GM18526 (cell line): ENCODE measurements around the gene ASCC3.

Source experiments
- POLR2A ChIP-seq: IDR thresholded peaks from 3 replicates; pipeline ENCODE4 v1.6.1; 2011; ENCODE audit not compliant: insufficient read length; ENCODE audit errors: extremely low read depth

Gene ASCC3

DNA sequence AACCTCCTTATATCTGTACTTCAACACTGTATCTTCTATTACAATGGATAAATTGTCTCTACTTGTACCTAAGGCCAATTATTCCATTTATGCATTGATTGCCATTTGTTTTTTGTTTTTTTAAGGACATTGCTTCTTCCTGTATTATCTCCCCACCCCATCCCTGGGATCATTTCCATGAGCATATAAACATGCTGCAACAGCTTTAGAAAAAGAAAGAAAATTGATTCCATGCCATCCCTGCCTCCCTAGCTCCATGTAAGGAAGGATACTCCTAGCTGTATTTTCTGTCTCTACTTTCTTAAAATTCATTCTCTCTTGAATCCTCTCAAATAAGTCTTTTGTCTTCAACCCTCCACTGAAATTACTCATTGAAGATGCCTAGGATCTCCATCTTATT is 314.6 kb downstream of the ASCC3 start:
- no peak for TF ChIP-seq POLR2A

DNA sequence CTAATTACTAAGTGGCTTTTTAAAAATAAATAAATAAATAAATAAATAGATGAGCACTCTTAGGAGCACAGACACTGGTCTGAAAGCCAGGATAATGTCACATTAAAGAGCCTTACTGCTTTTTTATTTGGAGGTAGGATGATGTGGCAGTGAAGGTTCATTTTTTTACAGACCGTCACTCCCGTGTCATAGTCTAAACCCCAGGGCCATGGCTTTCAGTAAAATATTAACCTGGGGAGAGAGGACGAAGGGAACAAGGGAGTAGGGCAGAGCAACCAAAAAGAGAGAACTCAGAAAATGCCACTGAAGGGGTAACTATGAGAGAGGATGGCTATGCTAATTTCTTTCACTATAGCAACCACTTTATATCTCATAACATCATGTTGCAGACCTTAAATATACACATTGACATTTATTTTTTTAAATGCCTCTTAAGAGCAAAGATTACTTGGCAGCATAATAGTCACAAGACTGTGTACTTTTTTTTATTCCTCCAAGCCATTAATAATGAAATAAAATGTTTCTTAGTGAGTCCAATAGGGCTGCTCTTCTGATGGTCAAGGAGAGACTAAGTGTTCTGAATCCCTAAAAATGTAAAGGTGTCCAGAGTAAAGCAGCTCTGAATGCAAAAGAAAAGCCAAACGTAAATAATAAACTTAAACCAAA is 315.6 kb downstream of the ASCC3 start:
- TF ChIP-seq POLR2A, result no peak

DNA sequence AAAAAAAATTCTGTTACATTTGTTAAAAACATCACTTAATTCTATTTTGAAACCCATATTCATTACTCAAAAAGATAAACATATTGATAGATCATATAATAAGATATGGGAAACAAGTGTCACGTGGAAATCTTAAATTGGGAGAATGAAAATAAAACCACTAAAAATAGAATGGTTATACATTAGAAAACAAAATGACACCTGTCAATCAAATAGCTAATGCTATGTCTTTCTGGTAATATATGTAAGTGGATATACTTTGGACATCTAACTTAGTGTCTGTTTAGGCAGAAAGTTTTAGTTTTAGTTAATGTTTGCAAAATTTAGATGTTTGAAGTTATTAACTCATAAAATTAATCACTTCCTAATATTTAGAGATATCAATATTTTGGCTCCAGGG is 321.3 kb downstream of the ASCC3 start:
- TF ChIP-seq POLR2A, result no peak

DNA sequence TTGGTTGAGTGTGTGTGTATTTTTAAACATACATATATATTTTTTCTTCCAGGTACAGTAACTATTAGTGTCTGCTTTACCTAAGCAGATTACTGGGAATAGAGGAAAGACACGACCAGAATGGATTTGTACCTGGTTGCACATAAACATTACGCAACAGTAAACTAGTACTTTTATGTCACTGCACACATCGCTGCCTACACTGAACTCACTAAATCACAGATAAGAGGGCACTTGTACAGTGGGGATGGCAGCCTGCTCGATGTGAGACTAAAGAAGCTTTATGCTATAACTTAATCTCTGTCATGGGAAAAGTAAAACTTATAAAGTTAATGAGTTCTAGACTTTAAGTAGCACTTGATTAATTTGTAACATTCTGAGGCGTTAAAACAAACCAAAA is 326.9 kb downstream of the ASCC3 start:
- TF ChIP-seq POLR2A, result no peak

GRCh38 chr6:100553243-100553642 is 327.9 kb downstream of the ASCC3 start:
- TF ChIP-seq POLR2A, result no peak

GRCh38 chr6:100549406-100550167 is 331.5 kb downstream of the ASCC3 start:
- TF ChIP-seq POLR2A, result no peak

DNA sequence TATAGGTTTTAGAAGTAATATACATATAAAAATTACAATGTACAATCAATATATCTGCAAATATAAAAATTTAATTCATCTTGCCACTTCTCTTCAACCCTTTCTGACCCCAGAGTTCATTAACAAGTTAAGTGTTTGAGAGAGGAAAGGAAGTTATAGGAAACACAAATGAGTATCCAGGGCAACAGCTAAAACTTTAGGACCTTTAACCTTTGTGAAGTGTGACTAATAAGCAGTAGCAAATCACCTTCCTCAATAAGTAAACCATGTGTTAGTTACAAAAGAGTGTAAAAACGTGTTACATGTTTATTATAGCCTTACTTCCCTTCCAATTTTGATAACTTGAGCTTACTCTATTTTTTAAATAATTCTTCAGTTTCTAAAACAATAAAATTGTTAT is 343.0 kb downstream of the ASCC3 start:
- no peak for TF ChIP-seq POLR2A

DNA sequence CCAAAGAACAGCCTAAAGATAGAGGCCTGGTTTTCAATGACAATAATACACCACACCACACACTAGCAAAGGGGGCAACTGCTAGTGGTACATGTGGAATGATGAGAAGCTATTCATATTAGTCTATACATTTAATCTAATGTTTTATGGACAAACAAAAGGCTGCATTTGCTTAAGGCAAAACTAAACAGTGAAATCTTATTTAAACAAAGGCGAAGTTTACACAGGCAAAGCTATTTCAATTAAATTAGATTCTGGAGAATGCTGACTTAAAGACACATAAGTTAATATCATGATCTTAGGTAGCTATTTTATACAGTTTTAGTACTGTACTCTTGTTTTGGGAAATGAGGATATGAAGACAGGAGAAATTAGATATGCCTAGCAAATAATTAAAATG is 362.5 kb downstream of the ASCC3 start:
- TF ChIP-seq POLR2A, result no peak

- no peak for TF ChIP-seq POLR2A
Measured at GRCh38 chr6:100517633-100518032, 363.5 kb downstream of the ASCC3 start.

DNA sequence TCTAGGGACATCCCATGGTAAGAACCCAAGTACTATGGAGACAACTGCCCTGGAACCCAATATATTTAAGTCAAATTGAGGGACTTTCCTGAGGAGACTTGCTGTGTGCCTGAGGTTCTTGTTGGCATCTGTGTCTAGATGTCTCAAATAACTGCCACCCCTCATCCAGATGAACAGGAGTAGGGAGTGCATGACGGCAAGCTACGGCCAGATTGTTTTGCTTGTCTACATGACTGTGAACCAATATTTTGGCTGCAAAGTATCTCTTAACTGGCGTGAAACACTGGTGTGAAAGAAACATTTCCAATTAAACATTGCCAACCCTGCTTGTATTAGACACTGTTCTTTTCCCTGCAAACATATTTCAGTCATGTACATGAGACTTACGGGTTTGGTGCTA is 364.0 kb downstream of the ASCC3 start:
- TF ChIP-seq POLR2A, result no peak

DNA sequence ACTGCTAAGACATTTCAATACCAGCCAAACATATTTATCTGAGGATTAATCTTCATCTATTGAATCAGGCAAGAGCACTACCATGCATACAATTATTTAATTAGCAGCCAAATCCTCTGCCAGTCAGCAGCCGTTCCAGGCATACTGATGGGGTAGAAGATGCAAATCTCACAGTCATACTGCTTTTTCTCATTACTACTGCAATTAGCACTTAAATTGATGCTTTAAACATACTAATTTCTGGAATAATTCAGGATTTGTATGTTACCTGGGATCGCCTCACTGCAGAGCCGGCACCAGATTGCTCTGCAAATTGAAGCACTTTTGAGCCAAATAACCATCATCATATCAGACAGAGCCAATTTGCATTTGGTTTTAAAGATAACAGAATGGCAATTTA is 366.5 kb downstream of the ASCC3 start:
- no peak for TF ChIP-seq POLR2A

DNA sequence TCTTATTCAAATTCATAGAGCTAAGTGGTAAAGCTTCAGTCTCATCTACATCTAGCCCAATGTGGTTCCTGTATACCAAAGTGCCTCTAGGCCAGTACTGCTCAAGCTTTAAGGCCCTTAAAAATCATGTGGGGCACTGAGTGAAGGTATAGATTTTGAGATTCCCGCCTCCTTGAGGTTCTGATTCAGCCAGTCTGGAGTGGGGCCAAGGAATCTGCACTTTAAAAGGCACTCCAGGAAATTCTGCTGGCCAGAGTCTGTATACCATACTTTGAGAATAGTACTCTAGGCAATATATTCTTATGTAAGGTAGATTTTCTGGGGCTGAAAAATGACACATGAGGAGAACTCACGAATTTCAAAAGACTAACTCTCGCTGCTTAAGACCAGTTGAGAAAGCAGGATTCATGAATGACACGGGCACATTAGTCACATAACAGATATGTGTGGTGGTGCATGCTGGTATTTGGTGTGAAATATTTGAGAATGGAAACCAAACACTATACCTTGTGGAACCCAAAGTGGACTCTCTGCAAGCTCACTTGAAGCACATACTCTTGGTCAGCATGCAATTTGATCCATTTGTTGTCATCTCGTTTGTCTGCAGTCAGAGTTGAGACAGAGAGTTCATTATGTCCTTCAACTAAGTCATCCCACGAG is 368.8 kb downstream of the ASCC3 start:
- no peak for TF ChIP-seq POLR2A

GRCh38 chr6:100509101-100509500 is 372.0 kb downstream of the ASCC3 start:
- no peak for TF ChIP-seq POLR2A

DNA sequence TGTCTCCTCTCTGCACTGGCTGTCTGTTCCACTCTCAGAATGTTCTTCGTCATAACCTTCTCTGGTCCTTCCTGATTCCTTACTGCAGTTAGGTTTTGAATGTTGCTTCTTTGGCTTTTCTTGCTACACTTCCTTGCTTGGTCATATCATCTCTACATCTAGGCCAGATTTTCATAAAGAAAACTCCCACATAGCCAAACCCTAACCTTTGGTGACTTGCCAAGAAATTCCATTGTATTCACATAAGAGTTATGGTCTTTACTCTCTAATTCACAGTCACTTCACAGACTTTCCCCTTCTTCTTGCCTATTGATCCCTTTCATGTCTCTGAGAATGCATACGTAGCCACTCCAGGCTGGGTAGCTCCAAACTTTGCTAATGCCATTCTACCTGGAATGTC is 374.5 kb downstream of the ASCC3 start:
- no peak for TF ChIP-seq POLR2A

DNA sequence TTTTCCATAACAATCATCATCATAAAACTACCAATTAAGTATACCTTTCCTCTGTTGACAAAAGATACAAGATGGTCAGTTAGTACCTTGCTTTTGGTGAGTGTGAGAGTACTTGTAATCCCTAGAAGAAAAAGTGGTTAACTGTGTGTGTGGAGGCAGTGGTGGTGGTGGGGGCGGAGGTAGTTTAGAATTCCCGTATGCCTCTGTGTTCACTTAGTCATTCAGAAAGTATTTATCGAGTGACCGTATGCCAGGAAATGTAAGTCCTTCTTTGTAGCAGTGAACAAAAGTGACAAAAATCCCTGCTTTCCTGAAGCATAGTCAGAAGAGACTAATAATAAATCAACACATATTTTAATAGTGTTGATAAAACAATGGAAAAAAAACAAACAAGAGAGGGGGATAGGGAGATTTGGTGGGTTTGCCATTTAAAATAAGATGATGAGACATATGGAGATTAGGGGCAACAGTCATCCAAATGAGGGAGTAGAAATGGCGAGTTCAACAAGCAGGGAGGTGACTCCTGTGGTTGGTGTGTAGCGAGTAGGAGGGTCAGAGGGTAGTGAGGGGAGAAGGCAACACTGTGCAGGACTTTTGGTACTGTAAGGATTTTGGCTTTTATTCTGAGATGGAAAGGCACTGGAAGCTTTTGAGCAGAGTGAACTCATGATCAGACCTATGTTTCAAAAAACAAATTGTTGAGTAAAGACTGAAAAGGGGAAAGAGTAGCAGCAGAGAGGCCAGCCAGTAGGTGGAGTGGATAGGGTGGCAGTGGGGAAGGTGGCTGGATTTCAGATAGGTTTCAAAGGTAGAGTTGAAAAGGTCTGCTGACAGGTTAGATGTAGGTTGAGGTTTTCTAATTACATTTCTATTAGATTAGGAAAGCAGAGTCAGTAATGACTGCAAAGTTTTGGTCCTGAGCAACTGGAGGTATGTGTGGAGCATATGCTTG is 376.1 kb downstream of the ASCC3 start:
- no peak for TF ChIP-seq POLR2A
